Naive thymus-derived CD4-positive, alpha-beta T cell (primary cell): ENCODE results near the gene GRIP1. TPM values are rescaled to one million over a fixed set of nuclear protein-coding genes. Genes with fewer than 3 reads are reported as not detected.

Experiments
- ATAC-seq: fragments of 150-1000 bp; cut with Tn5 transposase; 2 replicates; pipeline ENCODE4 v1.10.0; 2021; ENCODE audit warnings: mild to moderate bottlenecking, moderate library complexity
- CTCF ChIA-PET: fragments of 350-600 bp; sonication (Branson Sonifier 250); formaldehyde crosslinking; loops from one replicate; lab custom pipeline; 2021; ENCODE audit warnings: antibody characterized with exemption; lab: Charles Lee
- POLR2A ChIA-PET: fragments of 350-600 bp; sonication (Branson Sonifier 250); formaldehyde crosslinking; loops from one replicate; lab custom pipeline; 2021; ENCODE audit warnings: antibody characterized with exemption, inconsistent platforms; lab: Charles Lee
- DNase-seq, 9 donors: peaks; one replicate each; pipeline versions ENCODE4 v3.0.0 to v3.0.0-alpha.2; 2020 to 2022; ENCODE audit warnings: mixed read lengths in 1 of 9
- H3K27ac ChIP-seq: one replicate; pipeline ENCODE4 v1.7.0; 2013; ENCODE audit warnings: mild to moderate bottlenecking, low read depth, low read length, moderate library complexity
- H3K27me3 ChIP-seq, 2 donors: one replicate each; pipeline ENCODE4 v1.7.0; 2013; ENCODE audit warnings: low read length in 2 of 2, mild to moderate bottlenecking in 2 of 2, moderate library complexity in 2 of 2; ENCODE audit not compliant: control insufficient read depth in 2 of 2, insufficient read depth in 2 of 2
- H3K36me3 ChIP-seq, 3 experiments: 1 replicate in 2 of 3; 2 replicates in 1 of 3; pipeline ENCODE4 v1.7.0; 2013; ENCODE audit warnings: low read length in 3 of 3, mild to moderate bottlenecking in 3 of 3, moderate library complexity in 1 of 3; ENCODE audit not compliant: insufficient read depth in 3 of 3, control insufficient read depth in 2 of 3
- H3K4me1 ChIP-seq, 2 donors: one replicate each; pipeline ENCODE4 v1.7.0; 2013; ENCODE audit warnings: low read length in 2 of 2, mild to moderate bottlenecking in 2 of 2, moderate library complexity in 1 of 2; ENCODE audit not compliant: control insufficient read depth in 2 of 2, insufficient read depth in 2 of 2
- H3K4me3 ChIP-seq: 2 replicates; pipeline ENCODE4 v1.7.0; 2013; ENCODE audit warnings: mild to moderate bottlenecking, low read length
- H3K9me3 ChIP-seq, 3 experiments: 1 replicate in 2 of 3; 2 replicates in 1 of 3; pipeline ENCODE4 v1.7.0; 2013; ENCODE audit warnings: low read length in 3 of 3; ENCODE audit not compliant: control insufficient read depth in 2 of 3
- H3K27ac Mint-ChIP-seq, 9 donors: one replicate each; pipeline ENCODE4 v1.8.0; 2020 to 2022; ENCODE audit warnings: mixed read lengths in 9 of 9, mild to moderate bottlenecking in 8 of 9, moderate library complexity in 5 of 9, inconsistent platforms in 2 of 9
- H3K27me3 Mint-ChIP-seq, 5 donors: one replicate each; pipeline ENCODE4 v1.8.0; 2021 to 2022; ENCODE audit warnings: mixed read lengths in 5 of 5, mild to moderate bottlenecking in 1 of 5
- H3K36me3 Mint-ChIP-seq, 5 donors: one replicate each; pipeline ENCODE4 v1.8.0; 2020 to 2022; ENCODE audit warnings: mixed read lengths in 5 of 5, mild to moderate bottlenecking in 3 of 5, inconsistent platforms in 1 of 5
- H3K4me1 Mint-ChIP-seq, 7 donors: one replicate each; pipeline ENCODE4 v1.8.0; 2020 to 2022; ENCODE audit warnings: mixed read lengths in 7 of 7, mild to moderate bottlenecking in 3 of 7, inconsistent platforms in 1 of 7
- H3K4me3 Mint-ChIP-seq, 10 donors: one replicate each; pipeline ENCODE4 v1.8.0; 2020 to 2022; ENCODE audit warnings: mild to moderate bottlenecking in 10 of 10, mixed read lengths in 10 of 10, moderate library complexity in 6 of 10, inconsistent platforms in 2 of 10
- H3K9me3 Mint-ChIP-seq, 11 donors: one replicate each; pipeline ENCODE4 v1.8.0; 2020 to 2022; ENCODE audit warnings: mixed read lengths in 11 of 11, mild to moderate bottlenecking in 4 of 11, inconsistent platforms in 1 of 11, moderate library complexity in 1 of 11
- intact Hi-C, 2 donors: fragments of 100-400 bp; cut with micrococcal nuclease; formaldehyde crosslinking; loops; one replicate each; pipeline ENCODE4 v1.15.1; 2023
- polyA plus RNA-seq, 2 donors: library from polyadenylated mRNA; unstranded; fragments of 300-500 nt; fragmentation: Illumina TruSeq; gene quantifications; one replicate each; pipeline ENCODE4 v1.2.3, GENCODE V29; 2021
- total RNA-seq, 6 experiments: library from RNA in 5 of 6; stranded (reverse) in 5 of 6; gene quantifications; 1 replicate in 5 of 6; 2 replicates in 1 of 6; pipeline ENCODE4 v1.2.3 and lab custom pipeline; 2021 to 2026

The GRIP1 gene
- total and polyA plus RNA-seq, 7 experiments from 2014 or later: 0.25 to 6.5 (median 3.1) TPM

DNA sequence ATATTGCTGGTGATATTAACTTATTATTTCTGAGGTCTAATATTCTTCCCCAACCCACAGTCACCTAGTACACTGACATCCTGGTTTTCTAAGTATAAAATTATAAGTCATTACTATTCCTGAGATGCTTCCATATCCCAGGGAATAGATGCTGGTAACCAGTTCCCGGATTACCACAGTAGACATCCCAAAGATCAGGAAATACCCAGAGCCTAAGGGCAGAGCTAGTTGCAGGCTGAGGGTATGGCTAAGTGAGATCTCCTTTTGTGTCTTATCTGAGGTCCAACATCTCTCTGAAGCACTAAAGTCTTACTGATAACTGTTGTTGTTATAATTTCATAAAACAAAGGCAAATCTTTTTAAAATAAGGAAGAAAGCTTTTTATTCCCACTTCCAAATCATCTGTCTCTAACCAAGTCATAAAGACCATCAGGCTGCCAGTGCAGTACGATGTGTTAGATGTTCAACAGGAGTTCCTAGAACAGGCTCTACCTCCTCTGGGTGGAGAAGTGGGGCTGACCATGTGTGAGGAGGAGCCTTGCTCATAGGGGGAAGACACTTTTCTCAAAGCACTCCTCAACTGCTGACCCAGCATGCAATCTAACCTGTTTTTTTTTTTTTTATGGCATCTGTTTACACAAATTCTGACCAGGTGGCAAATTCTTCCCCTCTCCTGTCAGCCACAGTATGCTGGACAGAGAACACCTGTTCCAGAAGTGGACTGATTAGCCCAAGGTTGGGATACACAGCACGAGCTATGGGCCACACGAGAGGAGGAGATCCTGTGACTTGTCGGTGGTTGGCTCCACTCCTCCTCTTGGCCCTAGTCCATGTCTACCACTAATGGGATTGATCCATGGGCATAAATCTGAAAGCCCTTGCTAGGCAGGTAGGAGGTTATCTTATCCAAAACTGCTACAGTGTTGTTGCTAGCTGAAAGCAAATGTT is 16.1 kb upstream of the GRIP1 start:
- Histone ChIP-seq H3K9me3 (no peaks in the 10 kb centered on the region), H3K4me1 (no peaks in the 10 kb centered on the region), H3K27me3 (no peaks in the 10 kb centered on the region), H3K36me3 (no peaks in the 10 kb centered on the region), H3K4me3 (no peak overlapping the region), H3K27ac (no peak overlapping the region)
- peaks cover 0 to 1% (median 0%) of the 10 kb centered on the region in 11 donors for H3K9me3 Mint-ChIP-seq
- intact Hi-C loops: loop anchor here (1.0 to 5.0 kb wide), 8 partner anchors 14 to 1804 kb away; no protein-coding TSS in a partner anchor
- no peak for DNase-seq
- H3K4me1 Mint-ChIP-seq: peaks cover 3 to 32% (median 26%) of the 10 kb centered on the region in 7 donors
- H3K36me3 Mint-ChIP-seq: peaks cover 0 to 6% (median 0%) of the 10 kb centered on the region in 5 donors
- ChIA-PET POLR2A (no interaction called here), CTCF (interaction anchor here (0.6 to 4.7 kb wide), 12 partner anchors 10 to 571 kb away, joined by 3 to 22 read pairs (median 3); partner anchors contain the start of gene LLPH)
- H3K27ac Mint-ChIP-seq: no peak overlapping the region
- no peak for ATAC-seq
- no peak overlapping the region for H3K4me3 Mint-ChIP-seq
- H3K27me3 Mint-ChIP-seq: peaks cover 0 to 14% (median 6%) of the 10 kb centered on the region in 5 donors

DNA sequence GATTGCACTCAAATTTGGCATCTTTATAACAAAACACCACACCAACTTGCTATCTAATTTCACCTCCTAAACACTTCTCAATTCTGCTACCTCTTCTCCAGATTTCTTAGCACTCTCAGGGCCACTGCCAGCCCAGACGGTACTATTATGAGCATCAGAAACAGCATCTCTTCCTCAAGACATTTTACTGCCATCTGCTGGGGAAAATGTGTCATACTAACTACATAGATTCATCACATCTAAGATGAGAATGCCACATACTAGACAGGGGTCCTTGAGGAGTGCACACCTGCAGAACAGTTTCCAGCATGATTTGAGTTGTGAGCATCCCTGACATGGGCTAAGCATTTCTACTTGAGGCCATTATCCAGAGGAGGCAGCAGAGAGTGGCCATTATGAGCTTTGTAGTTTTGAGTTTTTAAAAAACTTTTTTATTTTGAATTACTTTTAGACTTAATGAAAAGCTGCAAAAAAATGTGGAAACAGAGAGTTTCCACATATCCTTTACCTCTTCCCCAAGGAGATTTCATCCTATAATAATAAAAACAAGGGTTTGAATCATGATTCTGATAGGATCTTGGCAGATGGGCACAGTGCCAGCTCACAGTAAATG is 15.1 kb upstream of the GRIP1 start:
- CTCF ChIA-PET: interaction anchor here (0.6 to 4.7 kb wide), 6 partner anchors 9 to 1530 kb away, joined by 3 to 22 read pairs (median 4); no protein-coding TSS in a partner anchor
- Histone ChIP-seq H3K27me3 (no peaks in the 10 kb centered on the region), H3K4me1 (no peaks in the 10 kb centered on the region), H3K4me3 (no peak overlapping the region), H3K36me3 (no peaks in the 10 kb centered on the region), H3K27ac (no peak overlapping the region), H3K9me3 (no peaks in the 10 kb centered on the region)
- H3K27ac Mint-ChIP-seq: no peak overlapping the region
- H3K36me3 Mint-ChIP-seq: no peaks in the 10 kb centered on the region
- peaks cover 0 to 9% (median under 1%) of the 10 kb centered on the region in 5 donors for H3K27me3 Mint-ChIP-seq
- POLR2A ChIA-PET: no interaction called here
- intact Hi-C loops: loop anchor here (1.0 to 5.0 kb wide), 8 partner anchors 15 to 1803 kb away; no protein-coding TSS in a partner anchor
- H3K4me3 Mint-ChIP-seq: no peak overlapping the region
- H3K9me3 Mint-ChIP-seq: no peaks in the 10 kb centered on the region
- ATAC-seq: peak; percentile 89
- peaks cover 3 to 23% (median 17%) of the 10 kb centered on the region in 7 donors for H3K4me1 Mint-ChIP-seq
- DNase-seq: peak in 7 of 9 donors; percentile 25 to 57 (median 50)

DNA sequence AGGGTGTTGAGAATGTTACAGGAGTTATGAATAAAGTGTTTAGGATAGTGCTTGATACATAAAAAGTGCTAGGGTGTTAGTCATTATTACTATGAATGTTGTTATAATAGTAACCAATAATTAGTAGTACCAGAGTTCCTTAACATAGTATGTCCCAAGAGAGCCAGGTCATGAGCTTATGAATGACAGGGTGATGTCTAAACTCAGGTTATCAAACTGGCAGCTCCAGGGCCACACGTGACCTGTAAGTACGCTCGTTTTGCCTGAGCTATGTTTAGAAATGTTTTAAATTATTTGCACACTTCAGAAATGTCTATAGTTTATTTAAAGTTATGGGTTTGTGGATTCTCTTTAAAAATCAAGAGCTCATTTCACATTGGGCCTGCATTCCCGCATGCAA is 14.1 kb upstream of the GRIP1 start:
- intact Hi-C loops: loop anchor here (5.0 kb wide), 2 partner anchors 286 to 546 kb away; no protein-coding TSS in a partner anchor

DNA sequence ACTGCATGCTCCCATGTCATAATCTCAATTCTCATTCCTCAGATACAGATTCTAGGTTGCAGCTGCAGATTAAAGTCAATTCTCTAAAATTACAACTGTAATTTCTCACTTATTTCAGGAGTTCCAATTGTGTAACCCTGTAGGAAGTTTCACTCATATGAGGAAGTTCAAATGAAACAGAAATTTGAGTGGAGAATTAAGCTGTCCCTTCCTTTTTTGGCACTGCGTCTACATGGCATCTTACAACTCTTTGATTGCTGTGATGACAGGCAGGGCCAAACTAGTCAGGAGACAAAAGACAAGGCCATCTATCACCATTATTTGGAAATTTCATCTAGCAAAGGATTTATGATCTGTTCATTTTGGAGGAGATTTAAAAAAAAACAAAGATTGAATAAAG is 13.3 kb upstream of the GRIP1 start:
- peak; percentile 36 for ATAC-seq
- CTCF ChIA-PET: interaction anchor here (1.2 to 4.7 kb wide), 5 partner anchors 9 to 422 kb away, joined by 3 to 22 read pairs (median 8); no protein-coding TSS in a partner anchor
- POLR2A ChIA-PET: interaction anchor here (0.6 kb wide), 1 partner anchor 369 kb away, joined by 3 read pairs; no protein-coding TSS in a partner anchor
- Mint-ChIP-seq H3K27me3 (peaks cover 0 to 11% (median 3%) of the 10 kb centered on the region in 5 donors), H3K36me3 (no peaks in the 10 kb centered on the region), H3K4me3 (no peak overlapping the region), H3K4me1 (peaks cover 0 to 5% (median 4%) of the 10 kb centered on the region in 7 donors), H3K9me3 (no peaks in the 10 kb centered on the region), H3K27ac (peak overlapping the region in 1 of 9 donors; percentile 9)
- H3K36me3 ChIP-seq: no peaks in the 10 kb centered on the region
- H3K4me1 ChIP-seq: no peaks in the 10 kb centered on the region
- intact Hi-C loops: loop anchor here (5.0 kb wide), 2 partner anchors 285 to 545 kb away; no protein-coding TSS in a partner anchor
- H3K9me3 ChIP-seq: no peaks in the 10 kb centered on the region
- no peak for DNase-seq
- no peak overlapping the region for H3K4me3 ChIP-seq
- H3K27ac ChIP-seq: no peak overlapping the region
- no peaks in the 10 kb centered on the region for H3K27me3 ChIP-seq

More for the DNA sequence above, 14.1 kb upstream of the GRIP1 start:
- DNase-seq (no peak), ATAC-seq (no peak)
- H3K27me3 Mint-ChIP-seq: peaks cover 0 to 12% (median 3%) of the 10 kb centered on the region in 5 donors
- no peaks in the 10 kb centered on the region for H3K4me1 ChIP-seq
- H3K36me3 ChIP-seq: no peaks in the 10 kb centered on the region
- H3K9me3 Mint-ChIP-seq: no peaks in the 10 kb centered on the region
- no peak overlapping the region for H3K4me3 Mint-ChIP-seq
- H3K27ac Mint-ChIP-seq: no peak overlapping the region
- H3K4me1 Mint-ChIP-seq: peaks cover 0 to 13% (median 7%) of the 10 kb centered on the region in 7 donors
- no peak overlapping the region for H3K27ac ChIP-seq
- no peaks in the 10 kb centered on the region for H3K9me3 ChIP-seq
- no peaks in the 10 kb centered on the region for H3K36me3 Mint-ChIP-seq
- no peak overlapping the region for H3K4me3 ChIP-seq
- ChIA-PET POLR2A (interaction anchor here (0.6 kb wide), 1 partner anchor 45 kb away, joined by 3 read pairs; no protein-coding TSS in a partner anchor), CTCF (interaction anchor here (0.9 to 4.7 kb wide), 7 partner anchors 9 to 423 kb away, joined by 3 to 22 read pairs (median 6); no protein-coding TSS in a partner anchor)
- no peaks in the 10 kb centered on the region for H3K27me3 ChIP-seq

DNA sequence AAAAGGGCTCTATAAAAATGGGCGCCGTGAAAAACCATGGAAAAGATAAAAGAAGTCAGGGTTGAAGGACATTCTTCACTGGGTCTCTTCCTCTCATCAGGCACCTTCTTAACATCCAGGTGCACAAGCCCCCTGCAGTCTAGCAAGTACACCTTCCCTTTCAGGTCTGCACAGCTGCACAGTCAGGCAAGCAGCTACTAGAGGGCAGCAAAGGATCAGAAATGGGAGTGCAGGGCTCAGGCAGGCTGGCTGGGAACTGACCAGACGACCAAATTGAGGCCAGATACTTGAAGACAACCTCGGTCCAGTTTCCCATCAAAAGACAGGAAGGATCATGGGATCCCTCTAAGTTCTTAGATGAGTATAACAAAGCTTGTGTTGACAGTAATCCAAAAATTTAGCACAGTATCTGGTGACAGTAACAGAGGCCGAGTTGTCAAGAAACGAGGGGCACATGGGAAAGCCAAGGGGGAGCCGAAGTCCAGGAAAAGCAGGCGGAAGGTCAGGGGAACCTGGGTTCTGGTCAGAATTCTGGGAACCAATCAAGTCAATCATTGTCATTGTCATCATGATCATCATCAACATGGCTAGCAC is 10.1 kb upstream of the GRIP1 start:
- intact Hi-C loops: loop anchor here (1.0 kb wide), 2 partner anchors 171 to 172 kb away; no protein-coding TSS in a partner anchor
- Histone ChIP-seq H3K36me3 (no peaks in the 10 kb centered on the region), H3K4me1 (no peaks in the 10 kb centered on the region), H3K4me3 (no peak overlapping the region), H3K27ac (no peak overlapping the region), H3K9me3 (no peaks in the 10 kb centered on the region), H3K27me3 (no peaks in the 10 kb centered on the region)
- Mint-ChIP-seq H3K27me3 (peaks cover 0 to 22% (median 9%) of the 10 kb centered on the region in 5 donors), H3K4me1 (peaks cover 2 to 5% (median 3%) of the 10 kb centered on the region in 7 donors), H3K27ac (no peak overlapping the region), H3K36me3 (no peaks in the 10 kb centered on the region), H3K4me3 (no peak overlapping the region), H3K9me3 (no peaks in the 10 kb centered on the region)
- peak; percentile 64 for ATAC-seq
- ChIA-PET POLR2A (no interaction called here), CTCF (interaction anchor here (0.8 to 1.6 kb wide), 5 partner anchors 12 to 170 kb away, joined by 3 to 29 read pairs (median 4); no protein-coding TSS in a partner anchor)
- peak in 8 of 9 donors; percentile 9 to 52 (median 31) for DNase-seq

DNA sequence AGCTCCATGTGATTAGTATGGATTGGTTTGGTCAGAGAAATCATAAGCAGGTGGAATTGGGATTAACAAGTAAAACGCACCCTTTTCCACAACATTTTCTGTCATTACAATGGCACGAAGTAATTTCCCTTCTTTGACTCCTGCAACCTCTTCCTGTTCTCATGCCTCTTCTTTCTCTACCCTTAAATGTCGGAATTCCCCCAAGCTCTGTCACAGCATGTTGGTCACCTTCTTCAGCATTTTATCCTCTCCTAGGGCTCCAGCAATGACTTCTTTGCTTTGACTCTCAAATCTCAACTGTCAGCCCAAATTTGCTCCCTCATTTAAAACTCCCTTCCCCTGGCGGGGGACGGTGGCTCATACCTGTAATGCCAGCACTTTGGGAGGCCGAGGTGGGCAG is 5.3 kb upstream of the GRIP1 start:
- DNase-seq (no peak), ATAC-seq (no peak)
- H3K9me3 Mint-ChIP-seq: no peaks in the 10 kb centered on the region
- Histone ChIP-seq H3K27me3 (no peaks in the 10 kb centered on the region), H3K4me1 (no peaks in the 10 kb centered on the region), H3K9me3 (no peaks in the 10 kb centered on the region), H3K36me3 (no peaks in the 10 kb centered on the region), H3K4me3 (no peak overlapping the region), H3K27ac (no peak overlapping the region)
- peaks cover 12 to 39% (median 20%) of the 10 kb centered on the region in 5 donors for H3K27me3 Mint-ChIP-seq
- no peaks in the 10 kb centered on the region for H3K36me3 Mint-ChIP-seq
- no peak overlapping the region for H3K4me3 Mint-ChIP-seq
- peaks cover 0 to 4% (median 0%) of the 10 kb centered on the region in 7 donors for H3K4me1 Mint-ChIP-seq
- ChIA-PET CTCF (interaction anchor here (0.8 to 1.7 kb wide), 2 partner anchors 10 to 178 kb away, joined by 3 read pairs; no protein-coding TSS in a partner anchor), POLR2A (no interaction called here)
- no peak overlapping the region for H3K27ac Mint-ChIP-seq
- intact Hi-C loops: no loop called here
